OCI-M1 (cell line): ENCODE data around the gene GIGYF2.

Source experiments
- DNase-seq: peaks from one replicate; lab custom pipeline; 2025; lab: John Stamatoyannopoulos, UW

GIGYF2 gene

GRCh38 chr2:232749331-232749730, 52.2 kb downstream of the GIGYF2 start:
- no peak for DNase-seq

- no peak for DNase-seq
Observed at GRCh38 chr2:232750135-232750671, 53.1 kb downstream of the GIGYF2 start.

- no peak for DNase-seq
Observed at GRCh38 chr2:232757905-232758304, 60.8 kb downstream of the GIGYF2 start.

DNA sequence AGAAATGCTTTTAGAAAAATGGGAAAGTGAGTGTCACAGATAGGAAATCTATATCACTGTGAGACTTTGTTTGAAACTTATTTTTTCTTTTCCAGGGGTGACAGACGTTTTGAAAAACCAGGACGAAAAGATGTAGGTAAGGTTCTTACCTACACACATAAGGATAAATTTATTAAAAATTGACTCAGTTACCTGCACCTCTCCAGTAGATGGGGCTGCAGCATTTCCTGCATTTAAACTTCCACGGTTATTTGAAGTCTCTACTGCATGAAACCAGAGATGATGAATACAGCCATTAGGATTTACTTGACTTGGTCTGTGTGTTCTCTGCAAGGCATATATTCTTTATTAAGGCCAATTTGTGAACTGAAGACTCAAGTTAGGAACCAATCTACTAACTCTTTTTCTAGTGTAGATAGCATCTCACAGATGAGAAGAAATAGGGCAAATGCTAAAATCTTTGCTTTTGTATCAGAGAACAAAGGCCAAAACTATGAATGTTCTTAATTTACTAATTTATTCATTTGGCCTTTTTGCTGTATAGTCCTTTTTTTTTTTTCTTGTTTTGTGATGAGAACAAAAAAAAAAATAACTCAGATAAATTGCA, 64.3 kb downstream of the GIGYF2 start:
- peak; percentile 20 for DNase-seq

GRCh38 chr2:232767866-232768265, 70.7 kb downstream of the GIGYF2 start:
- no peak for DNase-seq

GRCh38 chr2:232770207-232770606, 73.1 kb downstream of the GIGYF2 start:
- no peak for DNase-seq

DNA sequence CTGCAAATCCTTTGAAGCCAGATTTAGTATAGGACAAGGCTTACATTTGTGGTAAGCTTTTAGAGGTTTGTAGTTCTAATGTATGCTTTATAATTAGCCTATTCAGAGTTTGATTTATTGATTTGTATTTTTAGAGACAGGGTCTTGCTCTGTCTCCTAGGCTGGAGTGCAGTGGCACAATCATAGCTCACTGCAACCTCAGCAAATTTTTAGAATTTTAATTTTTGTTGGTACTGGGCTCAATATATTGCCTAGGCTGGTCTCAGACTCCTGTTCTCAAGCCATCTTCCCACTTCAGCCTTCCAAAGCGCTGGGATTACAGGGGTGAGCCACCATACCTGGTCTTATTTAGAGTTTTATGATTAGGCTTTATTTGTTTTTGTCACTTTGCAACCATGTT, 74.7 kb downstream of the GIGYF2 start:
- no peak for DNase-seq

DNA sequence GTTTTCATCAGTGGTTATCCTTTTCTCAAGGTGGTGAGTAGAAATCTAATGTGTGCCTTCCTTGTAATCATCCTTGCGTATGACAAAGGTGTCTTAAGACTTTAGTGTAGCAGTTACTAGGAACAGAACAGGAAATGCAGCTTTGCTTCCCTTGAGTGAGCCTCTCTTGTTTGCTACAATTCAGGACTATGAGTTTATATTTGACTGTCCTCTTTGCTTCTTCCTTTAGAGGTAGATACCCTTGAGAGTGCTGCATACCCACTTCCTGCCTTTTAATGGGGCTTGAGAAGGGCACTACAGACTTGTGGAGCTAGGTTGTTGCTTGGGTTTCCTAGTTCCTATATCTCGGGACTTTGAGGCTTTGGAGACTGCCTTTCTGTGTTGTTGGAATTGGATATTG, 75.4 kb downstream of the GIGYF2 start:
- DNase-seq, result no peak

GRCh38 chr2:232773815-232774214, 76.7 kb downstream of the GIGYF2 start:
- no peak for DNase-seq

GRCh38 chr2:232776435-232776834, 79.3 kb downstream of the GIGYF2 start, which contains the start of gene KCNJ13:
Gene KCNJ13 (minus strand): TSS chr2:232776565. CDS start chr2:232771362, 5,203 bp downstream.
- DNase-seq, result no peak

GRCh38 chr2:232777276-232777675, 80.1 kb downstream of the GIGYF2 start:
- DNase-seq, result no peak

- no peak for DNase-seq
Observed at GRCh38 chr2:232779465-232779864, 82.3 kb downstream of the GIGYF2 start.

DNA sequence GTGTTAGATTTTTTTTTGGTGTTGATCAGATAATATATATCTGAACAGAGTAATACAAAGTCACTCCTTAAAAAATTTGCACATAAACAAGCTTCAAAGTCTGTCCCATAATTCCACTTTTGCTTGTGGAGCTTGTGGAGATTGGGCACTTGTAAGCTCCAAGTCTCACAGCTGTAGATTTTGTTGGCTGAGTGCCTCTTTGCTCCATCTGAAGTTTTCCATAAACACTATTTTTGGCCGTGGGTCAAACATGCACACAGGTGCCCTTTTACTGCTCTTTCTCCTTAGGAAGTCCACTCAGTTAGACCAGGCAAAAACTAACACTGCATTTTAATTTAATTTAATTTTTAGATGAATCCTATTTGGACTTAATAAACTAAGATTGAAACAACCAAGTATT, 82.8 kb downstream of the GIGYF2 start:
- DNase-seq, result no peak

- peak; percentile 47 for DNase-seq
Observed at GRCh38 chr2:232781765-232782164, 84.6 kb downstream of the GIGYF2 start.

GRCh38 chr2:232783278-232783677, 86.1 kb downstream of the GIGYF2 start:
- no peak for DNase-seq

DNA sequence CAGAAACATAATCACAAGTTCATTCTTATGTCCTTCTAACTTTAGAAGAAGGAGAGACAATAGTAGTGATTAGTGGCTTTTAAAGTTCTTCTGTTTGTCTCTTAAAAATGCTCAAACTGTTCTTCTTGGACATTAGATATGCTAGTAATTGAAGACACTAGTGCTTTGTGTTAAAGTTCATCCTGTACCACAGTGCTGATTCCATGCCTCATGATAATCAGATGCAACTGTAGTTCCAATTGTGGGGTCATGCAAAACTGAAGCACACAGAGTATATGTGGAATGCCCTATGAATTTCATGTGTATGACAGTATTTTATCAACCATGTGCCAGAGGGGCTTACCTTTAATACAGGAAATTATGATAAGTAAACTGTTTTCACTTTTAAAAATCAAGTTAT, 90.7 kb downstream of the GIGYF2 start:
- no peak for DNase-seq

- DNase-seq, result no peak
Observed at GRCh38 chr2:232789082-232789481, 92.0 kb downstream of the GIGYF2 start.

DNA sequence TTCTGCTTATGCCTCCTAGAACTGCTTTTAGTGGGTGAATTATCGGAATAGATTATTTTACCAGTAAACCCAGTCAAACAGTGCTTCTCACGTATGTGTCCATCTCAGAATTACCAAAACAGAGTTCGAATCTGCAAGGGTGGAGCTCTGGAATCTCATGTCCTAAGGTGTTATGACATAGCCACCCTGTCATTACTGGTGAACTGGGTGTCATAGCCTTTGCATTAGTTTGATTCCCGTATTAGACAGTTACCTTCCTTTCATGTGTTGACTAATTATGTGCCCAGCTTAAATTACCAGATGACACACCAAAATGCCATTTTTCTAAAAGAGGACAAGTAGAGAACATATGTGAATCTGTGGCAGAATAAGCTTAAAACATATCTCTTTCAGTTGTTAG, 94.4 kb downstream of the GIGYF2 start:
- no peak for DNase-seq

DNA sequence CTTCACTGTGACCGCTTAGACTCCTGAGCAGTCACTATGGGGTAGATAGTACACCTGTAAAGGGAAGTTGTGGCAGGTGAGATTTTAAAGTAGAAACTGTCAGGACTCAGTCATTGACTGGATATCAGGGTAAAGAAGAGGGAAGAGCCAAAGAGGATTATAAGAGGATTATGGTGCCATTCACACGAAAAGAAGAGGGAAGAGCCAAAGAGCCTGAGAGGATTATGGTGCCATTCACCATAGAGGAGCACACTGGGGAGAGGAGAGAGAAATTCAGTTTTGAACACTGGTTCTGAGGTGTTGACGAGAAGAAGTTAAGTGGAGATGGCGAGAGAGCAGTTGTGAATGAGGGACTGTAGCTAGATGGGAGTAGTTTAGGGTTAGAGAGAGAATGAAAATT, 96.1 kb downstream of the GIGYF2 start:
- no peak for DNase-seq

- no peak for DNase-seq
Observed at GRCh38 chr2:232794981-232795380, 97.8 kb downstream of the GIGYF2 start.

GRCh38 chr2:232795920-232796319, 98.8 kb downstream of the GIGYF2 start:
- no peak for DNase-seq

DNA sequence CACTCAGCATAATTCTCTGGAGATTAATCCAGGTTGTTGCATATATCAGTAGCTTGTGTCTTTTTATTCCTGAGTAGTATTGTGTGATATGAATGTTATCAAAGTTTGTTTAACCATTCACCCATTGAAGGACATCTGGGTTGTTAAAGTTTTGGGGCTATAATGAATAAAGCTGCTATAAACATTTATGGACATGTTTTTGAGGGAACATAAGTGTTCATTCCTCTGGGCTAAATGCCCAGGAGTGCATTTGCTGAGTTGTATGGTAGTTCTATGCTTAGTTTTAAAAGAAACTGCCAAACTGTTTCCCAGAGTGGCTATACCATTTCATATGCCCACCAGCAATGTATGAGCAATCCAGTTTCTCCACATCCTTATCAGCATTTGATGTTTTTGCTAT, 101.1 kb downstream of the GIGYF2 start:
- DNase-seq, result no peak

DNA sequence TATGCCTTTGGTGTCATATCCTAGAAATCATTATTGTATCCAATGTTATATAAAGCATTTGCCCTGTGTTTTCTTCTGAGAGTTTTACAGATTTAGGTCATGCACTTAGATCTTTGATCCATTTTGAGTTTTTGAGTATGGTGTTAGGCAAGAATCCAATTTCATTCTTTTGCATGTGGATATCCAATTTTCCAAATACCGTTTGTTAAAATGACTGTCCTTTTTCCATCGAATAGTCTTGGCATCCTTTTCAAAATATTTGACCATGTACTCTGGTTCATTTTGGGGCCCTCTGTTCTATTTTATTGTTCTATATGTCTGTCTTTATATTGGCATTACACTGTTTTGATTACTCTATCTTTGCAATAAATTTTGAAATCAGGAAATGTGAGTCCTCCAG, 103.0 kb downstream of the GIGYF2 start:
- DNase-seq, result no peak

DNA sequence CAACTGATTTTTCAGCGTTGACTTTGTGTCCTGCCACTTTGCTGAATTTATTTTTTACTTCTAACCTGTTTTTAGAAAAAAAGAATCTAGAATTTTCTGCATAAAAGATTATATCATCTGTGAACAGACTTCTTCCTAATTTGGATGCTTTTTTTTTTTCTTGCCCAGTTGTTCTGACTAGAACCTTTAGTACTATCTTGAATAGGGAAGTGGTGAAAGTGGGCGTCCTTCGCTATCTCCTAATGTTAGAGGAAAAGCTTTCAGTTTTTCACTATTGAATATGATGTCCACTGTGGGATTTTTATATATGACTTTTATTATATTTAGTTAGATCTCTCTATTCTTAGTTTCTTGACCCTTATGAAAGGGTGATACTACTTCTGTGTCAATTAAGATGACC, 105.0 kb downstream of the GIGYF2 start:
- DNase-seq, result no peak
